Vagina (tissue), 2 donors: ENCODE results near the gene PGLYRP2. TPM values are rescaled to one million over a fixed set of nuclear protein-coding genes. Genes with fewer than 3 reads are reported as not detected.
A peak's percentile ranks its signal among the peaks of the same experiment; 100 is the strongest.

Experiments
- DNase-seq, 2 donors: peaks; one replicate each; pipeline ENCODE4 v3.0.0-alpha.2; 2017; ENCODE audit errors: extremely low spot score in 2 of 2
- H3K27ac ChIP-seq: fragments of 200-600 bp; sonication (generic); one replicate; pipeline ENCODE4 v1.5.1; 2019
- H3K27me3 ChIP-seq: fragments of 200-600 bp; sonication (generic); one replicate; pipeline ENCODE4 v1.5.1; 2019
- H3K36me3 ChIP-seq, 2 donors: fragments of 200-600 bp; sonication (generic); one replicate each; pipeline ENCODE4 v1.5.1; 2017 to 2019
- H3K4me1 ChIP-seq: fragments of 200-600 bp; sonication (generic); one replicate; pipeline ENCODE4 v1.5.1; 2019
- H3K4me3 ChIP-seq, 2 donors: fragments of 200-600 bp; sonication (generic); 1 replicate in 1 of 2; 2 replicates in 1 of 2; pipeline ENCODE4 v1.5.1; 2016 to 2019
- H3K9me3 ChIP-seq: fragments of 200-600 bp; sonication (generic); one replicate; pipeline ENCODE4 v1.5.1; 2019
- POLR2A ChIP-seq, 2 donors: fragments of 450-650 bp; IDR thresholded peaks; one replicate each; pipeline ENCODE4 v1.6.1; 2017; ENCODE audit warnings: antibody characterized with exemption in 2 of 2, mild to moderate bottlenecking in 2 of 2, moderate library complexity in 2 of 2
- POLR2AphosphoS5 ChIP-seq, 2 donors: sonication (generic); formaldehyde crosslinking; IDR thresholded peaks; one replicate each; pipeline ENCODE4 v1.9.0; 2017; ENCODE audit warnings: antibody characterized with exemption in 2 of 2, mild to moderate bottlenecking in 2 of 2, low read depth in 1 of 2; ENCODE audit not compliant: insufficient read depth in 1 of 2
- intact Hi-C: fragments of 100-400 bp; cut with DNase I; formaldehyde crosslinking; loops from one replicate; pipeline ENCODE4 v1.15.1; 2023
- total RNA-seq: library from RNA; depleted of rRNA; stranded (reverse); fragments of >200 nt; gene quantifications from one replicate; pipeline ENCODE4 v1.2.3, GENCODE V29; 2016
- TF ChIP-seq, protein P1 (sequence below), 3 experiments: fragments of 450-650 bp in 2 of 3; fragments of 200-600 bp in 1 of 3; sonication (generic) in 1 of 3; IDR thresholded peaks; one replicate each; pipeline ENCODE4 v1.5.1; 2017 to 2019; ENCODE audit warnings: antibody characterized with exemption in 3 of 3, mild to moderate bottlenecking in 2 of 3, moderate library complexity in 2 of 3

Gene PGLYRP2
- total RNA-seq, 1 donor from 2014 or later, result not detected

- Histone ChIP-seq H3K27me3 (no peaks in the 10 kb centered on the region), H3K36me3 (no peaks in the 10 kb centered on the region), H3K9me3 (no peaks in the 10 kb centered on the region), H3K4me1 (no peaks in the 10 kb centered on the region), H3K27ac (no peak overlapping the region), H3K4me3 (no peak overlapping the region)
- no peak for DNase-seq
- intact Hi-C loops, result no loop called here
- TF ChIP-seq POLR2A (IDR thresholded peaks at IDR 0.05) (no peak), POLR2AphosphoS5 (IDR thresholded peaks at IDR 0.05; ENCODE audit: insufficient read depth in 1 of 2, low read depth in 1 of 2) (no peak)
These were observed 22.3 kb upstream of the PGLYRP2 start for GRCh38 chr19:15501596-15501995.

- no peaks in the 10 kb centered on the region for H3K27me3 ChIP-seq
- intact Hi-C loops, result no loop called here
- H3K36me3 ChIP-seq, result no peaks in the 10 kb centered on the region
- TF ChIP-seq POLR2A (IDR thresholded peaks at IDR 0.05) (no peak), POLR2AphosphoS5 (IDR thresholded peaks at IDR 0.05; ENCODE audit: insufficient read depth in 1 of 2, low read depth in 1 of 2) (no peak)
- TF ChIP-seq, protein P1, sequence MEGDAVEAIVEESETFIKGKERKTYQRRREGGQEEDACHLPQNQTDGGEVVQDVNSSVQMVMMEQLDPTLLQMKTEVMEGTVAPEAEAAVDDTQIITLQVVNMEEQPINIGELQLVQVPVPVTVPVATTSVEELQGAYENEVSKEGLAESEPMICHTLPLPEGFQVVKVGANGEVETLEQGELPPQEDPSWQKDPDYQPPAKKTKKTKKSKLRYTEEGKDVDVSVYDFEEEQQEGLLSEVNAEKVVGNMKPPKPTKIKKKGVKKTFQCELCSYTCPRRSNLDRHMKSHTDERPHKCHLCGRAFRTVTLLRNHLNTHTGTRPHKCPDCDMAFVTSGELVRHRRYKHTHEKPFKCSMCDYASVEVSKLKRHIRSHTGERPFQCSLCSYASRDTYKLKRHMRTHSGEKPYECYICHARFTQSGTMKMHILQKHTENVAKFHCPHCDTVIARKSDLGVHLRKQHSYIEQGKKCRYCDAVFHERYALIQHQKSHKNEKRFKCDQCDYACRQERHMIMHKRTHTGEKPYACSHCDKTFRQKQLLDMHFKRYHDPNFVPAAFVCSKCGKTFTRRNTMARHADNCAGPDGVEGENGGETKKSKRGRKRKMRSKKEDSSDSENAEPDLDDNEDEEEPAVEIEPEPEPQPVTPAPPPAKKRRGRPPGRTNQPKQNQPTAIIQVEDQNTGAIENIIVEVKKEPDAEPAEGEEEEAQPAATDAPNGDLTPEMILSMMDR (IDR thresholded peaks at IDR 0.05), result no peak
- no peak overlapping the region for H3K4me3 ChIP-seq
- no peak overlapping the region for H3K27ac ChIP-seq
- no peaks in the 10 kb centered on the region for H3K9me3 ChIP-seq
- H3K4me1 ChIP-seq, result no peaks in the 10 kb centered on the region
- no peak for DNase-seq
These were observed 19.6 kb upstream of the PGLYRP2 start for GRCh38 chr19:15498910-15499309.

DNA sequence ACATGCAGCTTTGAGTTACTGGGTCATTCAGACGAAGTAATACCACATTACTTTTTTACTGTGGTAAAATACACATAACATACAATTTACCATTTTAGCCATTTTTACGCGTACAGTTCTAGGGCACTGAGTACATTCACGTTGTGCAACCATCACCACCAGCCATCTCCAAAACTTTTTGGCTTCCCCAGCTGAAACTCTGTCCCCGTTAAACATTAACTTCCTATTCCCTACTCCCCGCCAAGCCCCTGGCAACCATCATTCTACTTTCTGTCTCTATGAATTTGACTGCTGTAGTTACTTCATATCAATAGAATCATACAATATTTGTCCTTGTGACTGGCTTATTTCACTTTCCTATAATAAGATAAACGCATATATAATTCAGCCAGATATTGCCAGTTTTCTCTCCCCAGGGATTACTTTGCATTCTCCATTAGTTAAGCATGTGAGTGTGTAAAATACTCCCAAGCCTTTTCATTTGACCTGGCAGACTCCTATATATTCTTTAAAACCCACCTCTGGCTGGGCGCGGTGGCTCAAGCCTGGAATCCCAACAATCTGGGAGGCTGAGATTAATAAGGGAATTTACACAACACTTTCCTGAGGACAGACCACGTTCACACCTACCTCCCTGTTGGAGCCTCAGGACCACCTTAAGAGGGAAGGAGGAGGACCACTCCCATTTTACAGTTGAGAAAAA, 19.0 kb upstream of the PGLYRP2 start:
- Histone ChIP-seq H3K27me3 (no peaks in the 10 kb centered on the region), H3K4me1 (no peaks in the 10 kb centered on the region), H3K4me3 (no peak overlapping the region), H3K27ac (no peak overlapping the region), H3K9me3 (no peaks in the 10 kb centered on the region), H3K36me3 (no peaks in the 10 kb centered on the region)
- intact Hi-C loops, result no loop called here
- DNase-seq, result no peak
- TF ChIP-seq, protein P1 (IDR thresholded peaks at IDR 0.05), result no peak
- TF ChIP-seq POLR2AphosphoS5 (IDR thresholded peaks at IDR 0.05; ENCODE audit: insufficient read depth in 1 of 2, low read depth in 1 of 2) (no peak), POLR2A (IDR thresholded peaks at IDR 0.05) (no peak)

DNA sequence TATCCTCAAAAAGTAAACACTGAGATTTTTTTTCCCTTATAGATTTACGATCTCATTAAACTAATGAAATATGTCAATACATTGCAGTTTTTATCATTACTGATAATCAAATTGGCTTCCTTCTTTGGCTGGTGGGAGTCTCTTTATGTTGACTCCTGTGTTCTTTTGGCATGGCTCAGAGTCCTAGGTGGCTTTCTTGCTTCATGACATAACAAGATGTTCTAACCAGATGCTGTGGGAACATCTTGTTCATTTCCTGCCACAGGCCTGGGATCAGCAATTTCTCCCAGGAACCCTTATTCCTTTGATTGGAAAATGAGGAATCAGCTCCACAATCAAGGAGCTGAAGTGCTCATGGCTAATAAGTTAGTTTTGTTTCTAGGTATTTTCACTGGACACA, 15.8 kb upstream of the PGLYRP2 start:
- no peaks in the 10 kb centered on the region for H3K27me3 ChIP-seq
- H3K36me3 ChIP-seq, result no peaks in the 10 kb centered on the region
- intact Hi-C loops, result no loop called here
- DNase-seq, result no peak
- no peaks in the 10 kb centered on the region for H3K9me3 ChIP-seq
- TF ChIP-seq POLR2AphosphoS5 (IDR thresholded peaks at IDR 0.05; ENCODE audit: insufficient read depth in 1 of 2, low read depth in 1 of 2) (no peak), POLR2A (IDR thresholded peaks at IDR 0.05) (no peak)
- TF ChIP-seq, protein P1 (IDR thresholded peaks at IDR 0.05), result no peak
- H3K27ac ChIP-seq, result no peak overlapping the region
- no peak overlapping the region for H3K4me3 ChIP-seq
- no peaks in the 10 kb centered on the region for H3K4me1 ChIP-seq

DNA sequence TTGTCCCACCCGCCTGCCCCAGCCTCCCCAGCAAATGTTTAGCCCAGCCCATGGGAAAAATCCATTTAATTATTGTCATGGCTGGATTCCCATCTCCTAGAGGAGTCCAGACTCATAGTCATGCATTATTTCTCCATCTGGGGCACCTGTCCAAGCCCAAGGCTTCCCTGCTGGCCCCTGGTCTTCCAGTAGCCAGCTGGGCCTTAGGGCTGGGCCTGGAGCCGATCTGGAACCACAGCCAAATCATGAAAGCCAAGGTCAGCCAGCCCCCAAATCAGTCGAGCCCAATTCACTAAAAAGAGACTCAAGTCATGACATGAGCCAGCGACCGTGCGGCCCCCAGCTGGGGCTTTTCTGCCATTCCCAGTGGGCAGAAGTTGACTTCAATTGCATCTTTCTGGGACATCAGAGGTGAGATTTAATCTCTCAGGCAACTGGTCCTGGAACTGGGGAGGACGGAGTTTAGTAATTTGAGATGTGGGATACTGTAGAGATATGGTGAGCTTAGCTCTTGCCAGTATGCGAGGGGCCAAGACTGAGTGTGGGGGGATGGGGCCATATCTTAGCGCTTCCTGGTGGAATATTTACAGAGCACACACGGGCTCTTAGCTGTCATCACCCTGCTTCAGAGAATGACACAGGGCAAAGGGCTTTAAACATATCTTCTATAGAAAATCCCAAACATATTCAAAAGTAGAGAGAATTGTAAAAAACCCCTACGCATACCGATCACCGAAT, 9.4 kb upstream of the PGLYRP2 start:
- no peaks in the 10 kb centered on the region for H3K36me3 ChIP-seq
- no peaks in the 10 kb centered on the region for H3K9me3 ChIP-seq
- peaks cover 7% of the 10 kb centered on the region for H3K4me1 ChIP-seq
- TF ChIP-seq, protein P1 (IDR thresholded peaks at IDR 0.05), result no peak
- TF ChIP-seq POLR2A (IDR thresholded peaks at IDR 0.05), result no peak
- peak in 1 of 2 donors; percentile 42 for TF ChIP-seq POLR2AphosphoS5 (IDR thresholded peaks at IDR 0.05; ENCODE audit: insufficient read depth in 1 of 2, low read depth in 1 of 2)
- intact Hi-C loops, result no loop called here
- DNase-seq, result no peak
- H3K27me3 ChIP-seq, result no peaks in the 10 kb centered on the region
- peak overlapping the region; percentile 27 for H3K27ac ChIP-seq
- H3K4me3 ChIP-seq, result no peak overlapping the region
